GM18909 (cell line): ENCODE data around the gene AK9.

ENCODE experiments used
- ATAC-seq: cut with Tn5 transposase; IDR thresholded peaks from one replicate; pipeline ENCODE4 v1.9.1; 2021; ENCODE audit warnings: mild to moderate bottlenecking; ENCODE audit not compliant: unreplicated experiment, poor library complexity

The AK9 gene

DNA sequence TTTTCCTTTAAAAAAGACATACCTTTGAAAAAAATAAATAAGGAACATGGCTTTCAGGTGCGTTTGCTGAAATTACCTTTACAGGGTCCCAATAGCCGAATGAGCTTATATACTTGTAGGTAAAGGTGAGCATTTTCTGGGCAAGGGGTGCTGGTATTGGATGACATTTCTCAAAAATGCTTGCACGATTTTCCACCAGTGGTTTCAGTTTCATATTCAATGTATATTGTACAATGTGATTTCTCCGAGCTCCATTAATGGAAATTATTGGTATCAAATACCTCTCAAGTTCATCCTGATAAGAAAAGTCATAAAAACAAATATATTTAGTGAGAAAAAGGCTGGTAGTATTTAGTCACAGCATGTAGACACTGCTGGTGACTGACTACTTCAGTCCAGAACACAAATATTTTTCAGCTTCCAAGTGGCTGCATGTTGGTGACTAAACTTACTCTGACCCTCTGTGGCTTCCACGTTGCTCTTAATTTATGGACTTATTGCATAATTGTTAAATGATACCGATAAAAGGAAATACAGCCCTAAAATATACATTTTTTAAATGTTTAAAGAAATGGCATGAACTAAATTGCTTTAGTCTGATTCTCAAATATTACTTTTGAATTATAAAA is 175.1 kb downstream of the AK9 start:
- no peak for ATAC-seq

DNA sequence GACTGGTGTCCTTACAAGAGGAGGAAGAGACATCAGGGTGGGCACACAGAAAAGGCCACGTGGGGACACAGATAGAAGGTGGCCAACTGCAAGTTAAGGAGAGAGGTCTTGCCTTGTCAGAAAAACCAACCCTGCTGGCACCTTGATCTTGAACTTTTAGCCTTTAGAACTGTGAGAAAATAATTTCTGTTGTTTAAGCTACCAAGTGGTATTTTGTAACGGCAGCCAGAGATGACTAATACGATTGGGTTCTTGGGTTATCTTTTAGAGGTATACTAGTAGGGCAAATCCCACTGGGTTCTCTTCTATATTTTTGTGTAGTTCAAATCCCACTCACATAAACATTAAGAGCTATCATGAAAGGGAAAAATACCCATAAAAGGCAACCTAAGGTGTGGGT is 176.1 kb downstream of the AK9 start:
- no peak for ATAC-seq

DNA sequence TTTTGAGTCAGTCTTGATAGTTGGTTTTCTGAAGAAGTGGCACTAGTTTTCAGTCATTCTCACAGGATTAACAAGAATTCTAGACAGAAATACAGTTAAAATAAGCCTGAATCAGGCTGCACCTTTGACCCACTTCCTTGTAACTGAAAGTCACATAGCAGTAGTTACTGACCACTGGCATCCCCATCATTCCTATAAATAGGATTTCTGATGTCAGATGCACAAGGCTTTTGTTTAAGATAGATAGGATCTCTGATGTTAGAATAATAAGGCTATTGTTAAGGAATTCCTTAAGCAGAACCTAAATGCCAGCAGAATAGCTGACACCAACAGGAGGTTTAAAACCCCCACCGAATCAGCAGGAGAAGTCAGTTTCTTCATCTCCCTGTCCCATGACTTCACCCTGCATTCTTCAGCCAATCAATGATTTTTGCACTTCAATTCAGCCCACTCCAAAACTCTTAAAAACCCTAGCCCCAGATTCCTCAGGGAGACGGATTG is 177.4 kb downstream of the AK9 start:
- ATAC-seq, result no peak

DNA sequence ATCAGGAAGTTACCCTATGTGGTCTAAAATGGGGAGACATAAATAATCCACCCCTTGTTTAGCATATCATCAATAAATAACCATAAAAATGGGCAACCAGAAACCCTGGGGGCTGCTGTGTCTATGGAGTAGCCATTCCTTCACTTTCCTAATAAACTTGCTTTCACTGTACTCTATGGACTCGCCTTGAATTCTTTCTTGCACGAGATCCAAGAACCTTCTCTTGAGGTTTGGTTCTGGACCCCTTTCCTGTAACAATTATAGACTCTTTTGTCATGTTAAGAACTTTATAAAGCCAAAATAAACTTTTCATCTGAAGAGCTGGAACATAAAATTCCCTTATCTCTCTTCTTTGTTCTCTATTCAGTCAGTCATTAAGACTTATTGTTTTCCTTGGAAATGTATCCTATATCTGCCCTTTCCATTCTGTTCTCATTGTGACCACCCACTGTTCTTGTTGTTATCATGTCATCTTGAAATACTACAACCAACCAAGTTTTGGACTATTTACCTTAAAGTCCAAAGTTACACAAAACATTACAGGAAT is 178.7 kb downstream of the AK9 start:
- no peak for ATAC-seq

DNA sequence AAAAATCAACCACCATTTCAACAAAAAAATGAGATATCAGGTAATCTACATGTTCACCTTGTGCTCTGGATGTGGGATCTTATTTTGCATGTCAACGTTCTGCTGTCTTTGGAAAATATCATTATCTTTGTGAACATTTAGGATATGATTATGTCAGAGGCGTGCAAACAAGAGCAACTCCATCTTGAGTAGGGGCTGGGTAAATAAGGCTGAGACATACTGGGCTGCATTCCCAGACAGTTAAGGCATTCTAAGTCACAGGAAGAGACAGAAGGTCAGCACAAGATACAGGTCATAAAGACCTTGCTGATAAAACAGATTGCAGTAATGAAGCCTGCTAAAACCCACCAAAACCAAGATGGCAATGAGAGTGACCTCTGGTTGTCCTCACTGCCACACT is 179.2 kb downstream of the AK9 start:
- ATAC-seq, result no peak

DNA sequence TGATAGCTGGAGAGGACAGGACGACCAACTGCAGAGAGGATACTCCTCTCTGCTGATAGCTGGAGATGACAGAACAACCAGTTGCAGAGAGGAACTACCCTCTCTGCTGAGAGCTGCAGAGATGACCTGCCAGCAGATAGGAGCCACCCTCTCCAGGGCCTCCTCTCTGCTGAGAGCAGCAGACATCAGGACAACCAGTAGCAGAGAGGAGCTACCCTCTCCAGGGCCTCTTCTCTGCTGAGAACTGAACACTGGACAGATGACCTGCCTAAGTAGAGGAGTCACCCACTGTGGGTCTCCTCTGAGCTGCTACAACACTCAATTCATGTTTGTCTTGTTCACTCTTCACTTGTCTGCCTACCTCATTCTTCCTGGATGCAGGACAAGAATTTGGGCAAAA is 180.6 kb downstream of the AK9 start:
- no peak for ATAC-seq

DNA sequence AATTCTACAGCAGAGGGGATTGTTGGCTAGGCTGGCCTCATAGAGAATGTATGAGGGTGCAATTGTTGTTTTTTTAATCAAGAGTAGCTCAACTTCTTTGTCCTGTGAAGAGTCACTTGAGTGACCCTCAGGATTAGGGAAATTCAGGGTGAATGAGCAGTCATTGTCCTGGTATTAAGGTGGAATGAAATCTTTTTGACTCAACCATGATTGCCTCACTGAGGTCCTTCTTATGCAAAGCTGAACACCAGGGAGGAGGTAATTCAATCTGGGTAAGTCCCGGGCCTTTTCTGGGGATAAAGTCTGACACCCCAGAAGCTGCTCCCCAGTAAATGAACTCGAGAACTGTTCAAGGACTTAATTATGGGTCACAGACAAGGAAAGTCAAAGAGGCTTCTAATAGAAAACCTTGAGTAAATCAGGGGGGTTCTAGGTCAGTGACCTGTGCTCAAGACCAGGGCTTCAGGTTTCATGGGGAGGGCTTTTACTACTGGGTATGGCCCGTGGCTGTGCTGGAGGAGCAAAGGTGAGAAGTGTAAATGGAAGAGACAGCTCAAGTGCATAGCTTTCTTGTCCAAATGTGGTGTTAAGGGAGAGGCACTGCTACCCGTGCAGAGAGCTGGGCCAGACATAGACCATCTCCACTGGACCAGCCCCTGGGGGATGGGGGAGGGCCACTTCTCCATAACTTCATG is 182.7 kb downstream of the AK9 start:
- no peak for ATAC-seq

DNA sequence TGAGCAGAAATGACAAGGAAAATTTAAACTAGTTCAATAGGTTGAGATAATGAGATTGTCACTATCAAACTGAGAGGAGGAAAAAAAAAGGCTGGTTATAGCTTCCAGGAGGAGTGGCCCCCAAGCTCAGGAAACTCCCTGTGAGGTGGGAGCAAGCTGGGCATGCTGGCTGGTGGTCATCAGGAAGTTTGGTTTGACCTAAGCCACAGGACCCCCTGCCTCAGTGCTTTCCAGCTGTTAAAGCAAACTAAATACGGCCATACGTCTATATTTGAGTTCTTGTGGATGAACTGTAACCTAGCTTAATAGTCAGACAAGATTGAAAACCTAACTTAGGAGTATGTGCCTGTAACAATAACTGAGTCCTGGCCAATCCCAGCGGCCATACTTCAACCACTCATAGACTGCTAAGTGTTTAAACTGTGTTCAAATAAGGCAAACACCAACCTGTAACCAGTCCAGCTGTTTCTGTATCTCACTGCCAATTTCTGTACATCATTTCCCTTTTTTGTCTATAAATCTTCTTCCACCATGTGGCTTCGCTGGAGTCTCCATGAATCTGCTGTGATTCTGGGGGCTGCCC is 183.4 kb downstream of the AK9 start:
- no peak for ATAC-seq

DNA sequence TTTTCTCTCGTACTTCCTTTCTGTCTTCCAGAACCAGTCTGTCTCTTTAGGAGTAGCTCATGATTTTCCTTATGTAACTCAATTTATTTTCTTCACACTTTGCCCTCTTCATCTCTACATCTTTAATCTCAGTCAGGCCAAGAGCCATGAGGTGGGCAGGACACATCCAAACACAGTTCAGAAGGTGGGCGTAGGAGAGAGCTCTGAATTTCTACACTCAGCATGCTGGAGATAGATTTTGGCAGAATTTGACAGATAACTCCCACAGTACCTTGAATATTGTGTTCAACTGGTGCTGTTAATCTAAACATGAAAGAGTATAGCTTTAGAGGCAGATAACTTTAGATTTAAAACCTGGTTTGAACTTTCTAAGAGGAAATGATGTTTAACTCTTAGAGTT is 184.2 kb downstream of the AK9 start:
- ATAC-seq, result no peak

DNA sequence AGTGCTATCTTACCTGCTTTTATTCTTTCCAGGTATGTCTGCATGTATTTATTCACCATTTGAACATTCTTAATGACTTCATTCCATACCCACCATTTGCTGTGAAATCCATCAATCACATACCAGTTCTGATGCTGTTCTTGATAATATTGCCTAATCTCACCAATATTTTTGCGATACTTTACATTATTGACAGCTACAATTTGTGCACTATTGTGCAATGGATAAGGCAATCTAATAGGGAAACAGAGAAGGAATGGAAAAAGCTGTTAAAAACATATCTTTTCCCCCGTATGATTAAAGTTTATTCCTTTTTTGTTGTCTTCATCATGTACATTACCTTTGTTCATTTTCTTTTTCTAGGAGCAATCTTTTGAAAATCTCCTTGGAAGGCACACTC is 184.7 kb downstream of the AK9 start:
- no peak for ATAC-seq

DNA sequence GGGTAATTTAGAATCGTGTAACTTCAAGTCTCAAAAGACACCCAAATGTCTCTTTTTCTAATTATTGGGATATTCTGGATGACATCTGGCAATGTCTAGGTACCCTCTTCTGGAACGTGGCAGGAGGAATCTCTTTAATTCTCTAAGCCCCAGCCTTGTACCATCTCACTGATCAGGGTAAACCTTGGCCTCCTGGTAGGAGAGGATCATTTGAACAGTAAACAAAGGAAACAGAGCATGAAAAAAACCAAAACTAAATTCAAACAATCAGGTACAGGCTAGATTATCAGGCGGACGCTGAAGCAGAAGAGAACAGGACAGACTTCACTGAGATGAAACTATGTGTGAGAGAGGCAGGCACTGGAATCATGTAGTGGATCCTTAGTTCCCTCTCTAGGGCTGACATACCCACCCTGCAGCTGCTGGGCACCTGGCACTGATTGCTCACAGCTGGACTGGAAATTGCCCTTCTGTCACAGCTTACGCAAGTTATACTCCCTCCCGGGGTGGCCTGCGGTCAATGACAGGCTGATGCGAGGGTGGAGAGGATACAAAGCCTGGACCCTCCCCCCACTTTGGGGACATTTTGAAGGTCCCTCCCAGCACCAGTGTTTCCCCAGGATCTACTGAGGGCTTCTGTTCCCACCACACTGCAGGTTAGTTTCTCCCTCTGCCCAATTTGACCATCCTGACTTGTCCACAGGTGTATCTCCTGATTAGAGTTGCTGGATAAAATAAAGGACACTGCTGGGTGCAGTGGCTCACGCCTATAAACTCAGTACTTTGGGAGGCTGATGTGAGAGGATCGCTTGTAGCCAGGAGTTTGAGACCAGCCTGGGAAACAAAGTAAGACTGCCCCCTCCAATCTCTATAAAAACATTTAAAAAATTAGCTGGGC is 187.4 kb downstream of the AK9 start:
- ATAC-seq, result no peak

DNA sequence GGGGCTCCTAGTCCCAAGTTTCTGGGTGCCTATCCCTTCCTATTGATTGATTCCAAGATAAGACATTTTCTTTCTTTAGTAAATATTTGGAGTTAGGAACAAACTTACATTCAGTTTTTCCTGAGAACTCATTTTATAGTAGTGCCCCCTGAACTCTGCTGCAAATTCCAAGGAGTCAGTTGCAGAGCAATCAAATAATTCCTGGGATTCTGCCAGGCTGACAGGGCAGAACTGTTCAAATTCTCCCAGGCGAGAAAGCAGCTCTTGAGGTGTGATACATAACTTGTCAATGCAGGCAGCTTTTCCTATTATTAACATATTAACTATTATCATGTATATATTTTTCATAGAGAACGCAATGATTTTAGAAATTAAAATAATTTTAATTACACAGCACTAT is 192.1 kb downstream of the AK9 start:
- no peak for ATAC-seq

DNA sequence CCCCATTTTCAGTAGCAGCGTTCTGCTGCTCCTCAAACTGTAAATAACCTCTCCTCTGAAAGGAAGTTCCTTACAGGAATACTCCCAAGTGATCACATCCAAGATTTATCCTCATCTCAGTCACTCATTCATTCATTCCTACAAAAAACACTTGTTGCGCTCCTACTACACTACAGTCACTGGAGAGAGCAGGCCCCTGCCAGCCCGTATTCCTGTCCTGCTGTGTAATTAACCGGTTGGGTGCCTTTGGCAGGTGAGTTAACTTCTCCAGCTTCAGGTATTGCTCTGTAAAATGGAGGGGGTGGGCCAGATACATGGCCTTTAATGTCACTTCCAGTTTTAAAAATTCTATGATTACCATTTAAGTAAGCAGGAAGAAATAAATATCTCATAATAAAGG is 192.9 kb downstream of the AK9 start:
- no peak for ATAC-seq

DNA sequence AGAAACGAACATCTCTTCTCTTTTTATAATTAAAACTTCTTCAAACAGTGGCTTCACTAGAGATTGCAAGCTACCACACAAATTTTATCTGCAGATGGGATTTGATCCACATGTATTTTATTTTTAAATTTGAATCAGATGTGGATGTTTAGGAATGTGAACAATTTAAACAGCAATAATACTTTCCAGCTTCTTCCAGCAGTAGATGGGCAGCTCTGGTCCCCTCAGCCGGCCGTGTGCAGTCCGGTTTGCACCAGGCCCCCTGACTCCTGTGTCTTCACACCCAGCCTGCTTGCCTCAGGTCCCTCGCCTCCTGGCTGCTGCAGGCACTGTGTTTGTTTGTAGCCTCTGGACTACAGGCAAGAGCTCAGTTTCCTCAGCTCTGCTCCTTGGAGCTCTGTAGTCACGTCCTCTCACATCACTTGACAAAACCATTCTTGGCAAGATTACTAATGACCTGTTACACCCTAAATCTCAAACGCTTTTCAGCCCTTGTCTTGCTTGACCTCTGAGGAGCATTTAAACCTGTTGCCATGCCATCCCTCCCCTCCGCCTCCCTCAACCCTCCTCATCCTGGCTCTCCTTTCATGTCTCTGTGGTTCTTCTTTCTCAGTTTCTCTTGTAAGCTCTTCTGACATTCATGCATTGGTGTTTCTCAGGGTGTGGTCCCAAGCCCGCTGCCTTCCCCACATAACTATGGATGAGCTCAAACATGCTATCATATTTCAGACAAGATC is 194.8 kb downstream of the AK9 start:
- ATAC-seq, result no peak

DNA sequence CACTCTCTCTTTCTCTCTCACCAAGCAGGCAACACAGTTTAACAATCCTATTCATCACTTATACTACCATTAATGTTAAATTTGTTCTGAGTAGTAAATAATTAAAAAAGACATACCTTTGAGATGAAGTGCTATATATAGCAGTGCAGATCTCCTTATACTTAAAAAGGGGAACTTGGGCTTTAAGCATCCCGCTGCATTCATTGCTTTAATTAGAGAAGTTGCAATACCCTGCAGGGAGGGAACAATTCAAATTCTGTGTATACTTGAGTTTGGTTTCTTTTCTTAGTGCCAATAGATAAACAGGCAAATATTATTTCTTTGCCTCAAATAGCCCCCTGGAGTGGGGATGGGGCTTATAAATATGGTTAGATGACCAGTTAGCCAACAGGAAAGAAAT is 197.1 kb downstream of the AK9 start:
- no peak for ATAC-seq

DNA sequence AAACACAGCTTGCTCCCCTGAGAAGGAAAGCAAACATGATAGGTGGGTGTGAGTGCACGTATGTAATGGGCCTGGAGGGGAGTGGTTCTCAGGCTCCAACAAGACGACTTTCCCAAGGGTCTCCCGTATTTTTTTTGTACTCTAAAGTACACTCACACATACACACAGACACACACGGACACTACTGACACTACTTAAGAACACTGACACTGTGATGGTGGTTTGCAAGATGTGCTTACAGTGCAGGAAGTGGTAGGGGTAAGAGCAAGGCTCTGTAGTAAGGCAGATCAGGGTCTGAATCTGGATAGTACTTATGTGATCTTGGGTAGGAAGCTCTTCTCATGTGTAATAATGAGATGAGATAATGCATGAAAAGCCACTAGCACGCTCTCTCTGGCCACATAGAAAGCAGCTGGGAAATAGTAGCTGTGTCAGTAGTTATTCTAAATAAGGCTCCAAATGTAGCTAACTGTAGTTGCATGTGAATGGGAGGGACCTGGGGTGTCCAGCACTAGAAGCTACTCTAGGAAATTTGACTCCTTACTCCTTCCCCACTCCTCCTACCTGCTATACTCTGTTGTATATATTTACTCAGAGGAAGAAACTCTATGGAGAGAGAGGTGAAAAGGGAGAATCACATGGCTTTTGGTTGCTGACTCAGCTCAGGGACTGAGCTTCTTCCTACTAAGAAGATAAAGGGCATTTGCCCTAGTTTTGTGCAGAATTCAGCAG is 199.6 kb downstream of the AK9 start:
- ATAC-seq, result peak; percentile 53

DNA sequence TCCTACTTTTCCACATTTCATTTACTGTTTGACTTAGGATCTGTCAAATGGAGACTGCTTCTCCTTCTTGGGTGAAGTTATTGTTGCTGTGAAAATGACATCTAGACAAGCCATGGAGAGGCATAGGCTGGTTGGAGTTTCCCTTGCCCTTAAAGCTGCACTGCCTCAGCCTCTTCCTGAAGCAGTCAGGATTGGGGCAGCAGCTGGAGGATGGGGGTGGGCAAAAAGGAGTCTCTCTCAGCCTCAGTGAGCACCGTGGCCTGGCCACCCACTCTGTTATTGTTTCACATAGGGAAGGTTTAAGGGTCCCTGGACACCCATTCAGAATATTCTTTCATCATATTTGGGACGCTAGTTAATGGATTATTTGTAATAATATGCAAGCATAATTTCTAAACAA is 200.3 kb downstream of the AK9 start:
- ATAC-seq, result no peak

DNA sequence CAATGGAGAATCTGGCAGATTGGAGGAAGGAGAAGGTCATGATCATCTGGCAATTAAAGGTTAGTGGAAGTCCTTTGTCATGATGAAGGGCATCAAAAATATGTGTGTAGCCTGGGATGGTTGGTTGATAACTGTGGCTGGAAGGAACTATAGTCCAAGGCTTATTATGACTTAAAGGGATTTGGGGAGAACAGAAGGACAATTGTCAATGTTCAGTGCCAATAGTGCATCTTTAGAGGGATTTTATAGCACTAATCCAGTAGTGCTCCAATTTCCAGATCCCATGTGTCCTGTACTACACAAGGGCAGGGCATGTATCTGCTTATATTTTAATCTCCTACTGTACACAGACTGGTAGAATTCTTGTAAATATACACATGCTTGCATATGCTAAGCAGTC is 203.0 kb downstream of the AK9 start:
- no peak for ATAC-seq

DNA sequence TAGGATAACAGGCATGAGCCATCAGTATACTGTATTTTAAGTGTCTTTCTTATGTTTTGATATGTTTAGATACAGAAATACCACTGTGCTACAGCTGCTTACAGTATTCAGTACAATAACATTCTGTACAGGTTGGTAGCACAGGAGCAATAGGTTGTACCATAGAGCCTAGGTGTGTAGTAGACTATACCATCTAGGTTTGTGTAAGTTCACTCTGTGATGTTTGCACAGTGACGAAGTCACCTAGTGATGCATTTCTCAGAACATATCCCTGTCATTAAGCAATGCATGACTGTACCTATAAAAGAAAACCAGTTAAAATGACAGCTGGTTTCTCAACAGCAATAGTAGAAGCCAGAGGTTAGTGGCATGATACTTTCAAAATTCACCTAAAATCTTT is 204.9 kb downstream of the AK9 start:
- ATAC-seq, result no peak
